ENCODE measurements around the gene CACNA2D1.

Gene CACNA2D1

GRCh38 chr7:82241356-82241755 is 202.2 kb downstream of the CACNA2D1 start:
- H3K27me3 ChIP-seq (ENCODE audit: control insufficient read depth in 1 of 2, insufficient read depth in 1 of 2, low read length in 2 of 2): no peaks in the 10 kb centered on the region
- no peak overlapping the region for H3K23ac ChIP-seq (ENCODE audit: low read length in 2 of 2)
- no peak overlapping the region for H2AFZ ChIP-seq (ENCODE audit: low read depth, low read length)
- H4K8ac ChIP-seq (ENCODE audit: low read length): no peak overlapping the region
- H3K79me1 ChIP-seq (replicated peaks; ENCODE audit: low read length, poor library complexity, severe bottlenecking): no peaks in the 10 kb centered on the region
- H3K4me2 ChIP-seq (ENCODE audit: low read length, poor library complexity, severe bottlenecking): no peak overlapping the region
- no peak overlapping the region for H2BK5ac ChIP-seq (ENCODE audit: low read depth, low read length, poor library complexity, severe bottlenecking)
- no peak overlapping the region for H4K91ac ChIP-seq (ENCODE audit: low read length)
- no peaks in the 10 kb centered on the region for H3K4me1 ChIP-seq (ENCODE audit: control insufficient read depth, insufficient read depth, low read depth, low read length)
- H3K4ac ChIP-seq (ENCODE audit: low read depth in 1 of 2, low read length in 2 of 2): no peak overlapping the region
- H2BK120ac ChIP-seq (ENCODE audit: low read depth, low read length): no peak overlapping the region
- H2BK12ac ChIP-seq (ENCODE audit: low read length in 2 of 2): no peak overlapping the region
- H3K14ac ChIP-seq (ENCODE audit: low read length in 2 of 2): no peak overlapping the region
- DNase-seq: no peak
- H3K9me3 ChIP-seq (ENCODE audit: control insufficient read depth, low read length): no peaks in the 10 kb centered on the region
- H2AK5ac ChIP-seq (ENCODE audit: low read length, severe bottlenecking): no peak overlapping the region
- H3K36me3 ChIP-seq (ENCODE audit: control insufficient read depth in 1 of 2, insufficient read depth in 2 of 2, low read depth in 1 of 2, low read length in 2 of 2): no peaks in the 10 kb centered on the region
- H2BK15ac ChIP-seq (ENCODE audit: low read depth, poor library complexity, severe bottlenecking): no peak overlapping the region
- H3K27ac ChIP-seq (ENCODE audit: low read length, poor library complexity, severe bottlenecking): no peak overlapping the region
- H3K4me3 ChIP-seq (ENCODE audit: insufficient read depth in 1 of 2, low read depth in 1 of 2, low read length in 2 of 2): no peak overlapping the region
- no peak overlapping the region for H3K9ac ChIP-seq (ENCODE audit: low read length)
- H3K18ac ChIP-seq (ENCODE audit: low read depth in 1 of 2, low read length in 2 of 2): no peak overlapping the region

GRCh38 chr7:82235713-82236112 is 207.9 kb downstream of the CACNA2D1 start:
- H3K9me3 ChIP-seq (ENCODE audit: control insufficient read depth, low read length): no peaks in the 10 kb centered on the region
- H3K9ac ChIP-seq (ENCODE audit: low read length): no peak overlapping the region
- H3K14ac ChIP-seq (ENCODE audit: low read length in 2 of 2): no peak overlapping the region
- no peak overlapping the region for H2AK5ac ChIP-seq (ENCODE audit: low read length, severe bottlenecking)
- no peak overlapping the region for H2BK5ac ChIP-seq (ENCODE audit: low read depth, low read length, poor library complexity, severe bottlenecking)
- no peak overlapping the region for H3K4me3 ChIP-seq (ENCODE audit: insufficient read depth in 1 of 2, low read depth in 1 of 2, low read length in 2 of 2)
- H3K27ac ChIP-seq (ENCODE audit: low read length, poor library complexity, severe bottlenecking): no peak overlapping the region
- no peak overlapping the region for H3K23ac ChIP-seq (ENCODE audit: low read length in 2 of 2)
- no peak overlapping the region for H3K4me2 ChIP-seq (ENCODE audit: low read length, poor library complexity, severe bottlenecking)
- H3K36me3 ChIP-seq (ENCODE audit: control insufficient read depth in 1 of 2, insufficient read depth in 2 of 2, low read depth in 1 of 2, low read length in 2 of 2): no peaks in the 10 kb centered on the region
- H3K18ac ChIP-seq (ENCODE audit: low read depth in 1 of 2, low read length in 2 of 2): no peak overlapping the region
- no peak overlapping the region for H2BK120ac ChIP-seq (ENCODE audit: low read depth, low read length)
- H2BK15ac ChIP-seq (ENCODE audit: low read depth, poor library complexity, severe bottlenecking): no peak overlapping the region
- H4K91ac ChIP-seq (ENCODE audit: low read length): no peak overlapping the region
- H2AFZ ChIP-seq (ENCODE audit: low read depth, low read length): no peak overlapping the region
- no peaks in the 10 kb centered on the region for H3K79me1 ChIP-seq (replicated peaks; ENCODE audit: low read length, poor library complexity, severe bottlenecking)
- H4K8ac ChIP-seq (ENCODE audit: low read length): no peak overlapping the region
- H3K27me3 ChIP-seq (ENCODE audit: control insufficient read depth in 1 of 2, insufficient read depth in 1 of 2, low read length in 2 of 2): no peaks in the 10 kb centered on the region
- no peak overlapping the region for H2BK12ac ChIP-seq (ENCODE audit: low read length in 2 of 2)
- H3K4ac ChIP-seq (ENCODE audit: low read depth in 1 of 2, low read length in 2 of 2): no peak overlapping the region
- no peaks in the 10 kb centered on the region for H3K4me1 ChIP-seq (ENCODE audit: control insufficient read depth, insufficient read depth, low read depth, low read length)
- peak; percentile 36 for DNase-seq
- WGBS: 100% methylated on average over 1 of the region's 2 CpGs

DNA sequence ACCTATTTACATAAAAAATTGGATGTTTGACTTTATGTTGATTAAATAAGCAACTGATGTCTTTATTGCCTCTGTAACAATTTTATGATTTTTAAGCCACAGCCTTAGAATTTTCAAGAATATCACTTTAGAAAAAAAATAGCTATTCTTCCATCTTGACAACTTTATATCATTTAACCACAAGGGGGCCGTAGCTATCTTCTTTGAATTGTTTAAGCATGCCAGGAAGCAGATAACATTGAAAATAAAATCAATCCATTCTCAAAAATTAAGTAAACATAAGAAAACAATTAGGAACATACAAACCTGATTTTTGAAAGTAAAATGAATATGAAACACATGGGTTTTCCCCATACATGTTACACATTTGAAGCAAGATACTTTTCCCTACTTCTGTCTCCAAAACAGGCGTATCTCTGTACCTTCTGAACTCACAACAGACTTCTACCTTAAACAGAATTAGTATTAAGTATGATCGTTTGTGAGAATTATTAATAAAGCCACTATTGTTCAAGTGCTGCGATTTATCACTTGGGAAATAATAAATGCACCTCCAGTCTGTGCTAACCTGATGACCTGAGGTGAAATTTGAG is 209.0 kb downstream of the CACNA2D1 start:
- peak; percentile 61 for DNase-seq
- H3K4me2 ChIP-seq (ENCODE audit: low read length, poor library complexity, severe bottlenecking): no peak overlapping the region
- H3K23ac ChIP-seq (ENCODE audit: low read length in 2 of 2): no peak overlapping the region
- no peaks in the 10 kb centered on the region for H3K27me3 ChIP-seq (ENCODE audit: control insufficient read depth in 1 of 2, insufficient read depth in 1 of 2, low read length in 2 of 2)
- no peak overlapping the region for H3K14ac ChIP-seq (ENCODE audit: low read length in 2 of 2)
- H3K79me1 ChIP-seq (replicated peaks; ENCODE audit: low read length, poor library complexity, severe bottlenecking): no peaks in the 10 kb centered on the region
- no peaks in the 10 kb centered on the region for H3K36me3 ChIP-seq (ENCODE audit: control insufficient read depth in 1 of 2, insufficient read depth in 2 of 2, low read depth in 1 of 2, low read length in 2 of 2)
- no peaks in the 10 kb centered on the region for H3K9me3 ChIP-seq (ENCODE audit: control insufficient read depth, low read length)
- no peaks in the 10 kb centered on the region for H3K4me1 ChIP-seq (ENCODE audit: control insufficient read depth, insufficient read depth, low read depth, low read length)
- no peak overlapping the region for H2BK5ac ChIP-seq (ENCODE audit: low read depth, low read length, poor library complexity, severe bottlenecking)
- peak overlapping the region; percentile 17 for H3K9ac ChIP-seq (ENCODE audit: low read length)
- H3K4ac ChIP-seq (ENCODE audit: low read depth in 1 of 2, low read length in 2 of 2): no peak overlapping the region
- no peak overlapping the region for H2AFZ ChIP-seq (ENCODE audit: low read depth, low read length)
- no peak overlapping the region for H3K27ac ChIP-seq (ENCODE audit: low read length, poor library complexity, severe bottlenecking)
- H3K4me3 ChIP-seq (ENCODE audit: insufficient read depth in 1 of 2, low read depth in 1 of 2, low read length in 2 of 2): no peak overlapping the region
- H2AK5ac ChIP-seq (ENCODE audit: low read length, severe bottlenecking): no peak overlapping the region
- WGBS: 0% methylated on average over 1 of the region's 4 CpGs
- no peak overlapping the region for H2BK120ac ChIP-seq (ENCODE audit: low read depth, low read length)
- no peak overlapping the region for H4K91ac ChIP-seq (ENCODE audit: low read length)
- H2BK15ac ChIP-seq (ENCODE audit: low read depth, poor library complexity, severe bottlenecking): no peak overlapping the region
- no peak overlapping the region for H3K18ac ChIP-seq (ENCODE audit: low read depth in 1 of 2, low read length in 2 of 2)
- no peak overlapping the region for H2BK12ac ChIP-seq (ENCODE audit: low read length in 2 of 2)
- no peak overlapping the region for H4K8ac ChIP-seq (ENCODE audit: low read length)

DNA sequence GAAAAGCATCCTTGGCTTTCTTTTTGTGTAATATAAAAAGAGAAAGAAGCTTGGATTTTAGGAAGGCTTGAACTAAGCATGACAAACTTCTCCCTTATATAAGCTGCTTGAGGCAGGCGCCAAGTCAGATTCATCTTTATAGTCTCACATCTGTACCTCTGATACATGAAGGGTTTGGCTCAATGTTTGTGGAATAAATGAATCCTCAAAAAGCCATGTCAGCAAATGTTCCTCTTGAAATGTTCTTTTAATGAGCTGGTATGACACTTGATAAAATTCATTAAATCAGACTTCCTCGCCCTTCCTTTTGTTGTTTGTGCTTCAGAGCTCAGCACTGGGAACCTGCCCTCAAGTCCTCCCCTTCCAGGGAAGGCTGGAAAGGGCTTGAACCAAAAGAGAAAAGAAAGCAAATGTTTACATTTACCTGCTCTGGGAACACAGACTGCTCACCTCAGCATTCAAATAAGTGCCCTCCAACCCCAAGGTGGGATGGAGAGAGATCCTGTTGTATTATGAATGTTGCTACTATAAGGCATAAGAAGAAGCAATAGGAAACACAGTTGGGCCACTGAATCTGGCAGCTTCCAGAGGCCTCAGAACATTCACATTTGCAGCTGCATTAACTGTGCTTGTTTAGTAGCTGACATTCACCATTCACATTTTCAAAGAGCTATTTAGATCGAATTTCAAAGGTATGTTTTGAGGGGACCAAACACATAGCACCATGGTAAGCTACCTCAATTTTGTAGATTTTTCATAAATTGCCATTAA is 212.6 kb downstream of the CACNA2D1 start:
- WGBS: 100% methylated on average over 1 of the region's 3 CpGs
- H2BK12ac ChIP-seq (ENCODE audit: low read length in 2 of 2): no peak overlapping the region
- no peak overlapping the region for H3K4me2 ChIP-seq (ENCODE audit: low read length, poor library complexity, severe bottlenecking)
- no peaks in the 10 kb centered on the region for H3K79me1 ChIP-seq (replicated peaks; ENCODE audit: low read length, poor library complexity, severe bottlenecking)
- no peak overlapping the region for H4K91ac ChIP-seq (ENCODE audit: low read length)
- no peak overlapping the region for H3K4me3 ChIP-seq (ENCODE audit: insufficient read depth in 1 of 2, low read depth in 1 of 2, low read length in 2 of 2)
- no peak overlapping the region for H2BK120ac ChIP-seq (ENCODE audit: low read depth, low read length)
- H3K4ac ChIP-seq (ENCODE audit: low read depth in 1 of 2, low read length in 2 of 2): no peak overlapping the region
- no peaks in the 10 kb centered on the region for H3K4me1 ChIP-seq (ENCODE audit: control insufficient read depth, insufficient read depth, low read depth, low read length)
- no peak overlapping the region for H4K8ac ChIP-seq (ENCODE audit: low read length)
- H2AFZ ChIP-seq (ENCODE audit: low read depth, low read length): no peak overlapping the region
- H3K14ac ChIP-seq (ENCODE audit: low read length in 2 of 2): no peak overlapping the region
- H2AK5ac ChIP-seq (ENCODE audit: low read length, severe bottlenecking): no peak overlapping the region
- no peak overlapping the region for H2BK15ac ChIP-seq (ENCODE audit: low read depth, poor library complexity, severe bottlenecking)
- H3K27me3 ChIP-seq (ENCODE audit: control insufficient read depth in 1 of 2, insufficient read depth in 1 of 2, low read length in 2 of 2): no peaks in the 10 kb centered on the region
- peaks cover 6% of the 10 kb centered on the region for H3K9me3 ChIP-seq (ENCODE audit: control insufficient read depth, low read length)
- H3K23ac ChIP-seq (ENCODE audit: low read length in 2 of 2): no peak overlapping the region
- H3K18ac ChIP-seq (ENCODE audit: low read depth in 1 of 2, low read length in 2 of 2): no peak overlapping the region
- H3K9ac ChIP-seq (ENCODE audit: low read length): no peak overlapping the region
- DNase-seq: no peak
- no peak overlapping the region for H2BK5ac ChIP-seq (ENCODE audit: low read depth, low read length, poor library complexity, severe bottlenecking)
- no peak overlapping the region for H3K27ac ChIP-seq (ENCODE audit: low read length, poor library complexity, severe bottlenecking)
- no peaks in the 10 kb centered on the region for H3K36me3 ChIP-seq (ENCODE audit: control insufficient read depth in 1 of 2, insufficient read depth in 2 of 2, low read depth in 1 of 2, low read length in 2 of 2)
